Mesenchymal stem cell (in vitro differentiated cells and primary cell): ENCODE data around the gene GUCY2F.

Experiments used
- DNase-seq: peaks from one replicate; pipeline ENCODE4 v3.0.0-alpha.2; 2013
- H2AFZ ChIP-seq: one replicate; pipeline ENCODE4 v1.6.1; 2013; ENCODE audit warnings: low read depth, mild to moderate bottlenecking, control low read depth, inconsistent platforms, low read length, moderate library complexity
- H2AK5ac ChIP-seq: 2 replicates; pipeline ENCODE4 v1.6.1; 2013; ENCODE audit warnings: low read length, moderate library complexity, mild to moderate bottlenecking, inconsistent platforms; ENCODE audit not compliant: severe bottlenecking
- H2BK120ac ChIP-seq: one replicate; pipeline ENCODE4 v1.6.1; 2013; ENCODE audit warnings: low read depth, mild to moderate bottlenecking, inconsistent platforms, low read length, moderate library complexity
- H2BK12ac ChIP-seq, 2 experiments: one replicate each; pipeline ENCODE4 v1.6.1; 2013; ENCODE audit warnings: inconsistent platforms in 2 of 2, low read length in 2 of 2, mild to moderate bottlenecking in 2 of 2, moderate library complexity in 2 of 2, control low read depth in 1 of 2
- H2BK15ac ChIP-seq: one replicate; pipeline ENCODE4 v1.6.1; 2013; ENCODE audit warnings: mild to moderate bottlenecking, low read depth, inconsistent platforms; ENCODE audit not compliant: poor library complexity, severe bottlenecking
- H2BK5ac ChIP-seq: 2 replicates; pipeline ENCODE4 v1.6.1; 2013; ENCODE audit warnings: low read depth, mild to moderate bottlenecking, low read length, control low read depth, inconsistent platforms; ENCODE audit not compliant: poor library complexity, severe bottlenecking
- H3K14ac ChIP-seq, 2 experiments: one replicate each; pipeline ENCODE4 v1.6.1; 2013; ENCODE audit warnings: inconsistent platforms in 2 of 2, low read length in 2 of 2, control low read depth in 1 of 2, mild to moderate bottlenecking in 1 of 2, moderate library complexity in 1 of 2
- H3K18ac ChIP-seq, 2 experiments: one replicate each; pipeline ENCODE4 v1.6.1; 2013; ENCODE audit warnings: inconsistent platforms in 2 of 2, low read length in 2 of 2, control low read depth in 1 of 2, low read depth in 1 of 2, mild to moderate bottlenecking in 1 of 2
- H3K23ac ChIP-seq, 2 experiments: one replicate each; pipeline ENCODE4 v1.6.1; 2013; ENCODE audit warnings: inconsistent platforms in 2 of 2, low read length in 2 of 2, mild to moderate bottlenecking in 2 of 2, moderate library complexity in 2 of 2, control low read depth in 1 of 2
- H3K27ac ChIP-seq: 2 replicates; pipeline ENCODE4 v1.5.1; 2013; ENCODE audit warnings: mild to moderate bottlenecking, moderate library complexity, low read length, control low read depth, inconsistent platforms; ENCODE audit not compliant: poor library complexity, severe bottlenecking
- H3K27me3 ChIP-seq, 2 experiments: 2 replicates each; pipeline versions ENCODE4 v1.6.1 to v1.7.0; 2013; ENCODE audit warnings: low read length in 2 of 2, mild to moderate bottlenecking in 2 of 2, moderate library complexity in 2 of 2, control low read depth in 1 of 2, inconsistent platforms in 1 of 2; ENCODE audit not compliant: control insufficient read depth in 1 of 2, insufficient read depth in 1 of 2
- H3K36me3 ChIP-seq, 2 experiments: 2 replicates each; pipeline versions ENCODE4 v1.6.1 to v1.7.0; 2013; ENCODE audit warnings: low read length in 2 of 2, control low read depth in 1 of 2, inconsistent platforms in 1 of 2, low read depth in 1 of 2, mild to moderate bottlenecking in 1 of 2; ENCODE audit not compliant: insufficient read depth in 2 of 2, control insufficient read depth in 1 of 2
- H3K4ac ChIP-seq, 2 experiments: one replicate each; pipeline ENCODE4 v1.6.1; 2013; ENCODE audit warnings: inconsistent platforms in 2 of 2, low read length in 2 of 2, mild to moderate bottlenecking in 2 of 2, moderate library complexity in 2 of 2, control low read depth in 1 of 2, low read depth in 1 of 2
- H3K4me1 ChIP-seq: 2 replicates; pipeline ENCODE4 v1.6.1; 2013; ENCODE audit warnings: low read depth, low read length, control low read depth; ENCODE audit not compliant: control insufficient read depth, insufficient read depth
- H3K4me2 ChIP-seq: 2 replicates; pipeline ENCODE4 v1.6.1; 2013; ENCODE audit warnings: low read length, mild to moderate bottlenecking, inconsistent platforms; ENCODE audit not compliant: poor library complexity, severe bottlenecking
- H3K4me3 ChIP-seq, 2 experiments: 2 replicates each; pipeline versions ENCODE4 v1.5.1 to v1.7.0; 2013; ENCODE audit warnings: low read length in 2 of 2, mild to moderate bottlenecking in 2 of 2, control low read depth in 1 of 2, low read depth in 1 of 2; ENCODE audit not compliant: insufficient read depth in 1 of 2
- H3K79me1 ChIP-seq: replicated peaks from 2 replicates; pipeline ENCODE4 v1.6.1; 2013; ENCODE audit warnings: mild to moderate bottlenecking, control low read depth, low read length, inconsistent platforms; ENCODE audit not compliant: poor library complexity, severe bottlenecking
- H3K9ac ChIP-seq: 2 replicates; pipeline ENCODE4 v1.7.0; 2013; ENCODE audit warnings: mild to moderate bottlenecking, low read length, moderate library complexity
- H3K9me3 ChIP-seq: 2 replicates; pipeline ENCODE4 v1.7.0; 2013; ENCODE audit warnings: mild to moderate bottlenecking, low read length; ENCODE audit not compliant: control insufficient read depth
- H4K8ac ChIP-seq: one replicate; pipeline ENCODE4 v1.6.1; 2013; ENCODE audit warnings: inconsistent platforms, mild to moderate bottlenecking, low read length, moderate library complexity
- H4K91ac ChIP-seq: one replicate; pipeline ENCODE4 v1.6.1; 2013; ENCODE audit warnings: mild to moderate bottlenecking, low read length, inconsistent platforms
- WGBS: methylation state at CpG from one replicate; pipeline ENCODE4 v1.1.7; 2013; ENCODE audit warnings: mixed read lengths; 5-methylcytosine and 5-hydroxymethylcytosine counted together

The GUCY2F gene

DNA sequence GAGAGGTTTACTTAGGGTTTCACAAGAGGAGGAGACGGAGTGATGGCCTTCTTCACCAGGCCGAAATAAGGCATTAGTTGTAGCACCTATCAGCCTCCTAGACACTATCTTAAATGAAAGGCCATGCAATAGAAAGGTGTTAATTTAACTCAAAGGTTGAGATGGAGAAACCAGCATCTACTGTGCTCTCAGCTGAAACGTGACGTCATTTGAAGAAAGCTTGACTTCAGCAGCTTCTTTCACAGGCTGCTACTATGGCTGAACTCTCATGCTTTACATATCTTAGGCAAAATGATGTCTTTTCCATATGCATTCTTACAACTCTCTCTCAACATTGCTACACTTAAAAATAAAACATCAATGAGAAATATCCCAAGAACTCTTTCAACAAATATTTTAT is 99.6 kb downstream of the GUCY2F start:
- H2AK5ac ChIP-seq = no peak overlapping the region
- DNase-seq = no peak
- H2BK12ac ChIP-seq = no peak overlapping the region
- H2BK120ac ChIP-seq = no peak overlapping the region
- H4K91ac ChIP-seq = no peak overlapping the region
- H3K27ac ChIP-seq = no peak overlapping the region
- H3K79me1 ChIP-seq = no peaks in the 10 kb centered on the region
- H3K14ac ChIP-seq = no peak overlapping the region
- no peak overlapping the region for H2BK5ac ChIP-seq
- no peaks in the 10 kb centered on the region for H3K36me3 ChIP-seq
- H3K4me3 ChIP-seq = no peak overlapping the region
- no peak overlapping the region for H3K4me2 ChIP-seq
- H3K27me3 ChIP-seq = peaks cover 0 to 84% of the 10 kb centered on the region in 2 experiments
- WGBS = 96% methylated on average over 3 of the region's 4 CpGs
- H3K4me1 ChIP-seq = no peaks in the 10 kb centered on the region
- H2AFZ ChIP-seq = no peak overlapping the region
- H3K23ac ChIP-seq = no peak overlapping the region
- no peak overlapping the region for H2BK15ac ChIP-seq
- H3K9me3 ChIP-seq = no peaks in the 10 kb centered on the region
- H3K9ac ChIP-seq = no peak overlapping the region
- no peak overlapping the region for H3K18ac ChIP-seq
- no peak overlapping the region for H3K4ac ChIP-seq
- no peak overlapping the region for H4K8ac ChIP-seq

DNA sequence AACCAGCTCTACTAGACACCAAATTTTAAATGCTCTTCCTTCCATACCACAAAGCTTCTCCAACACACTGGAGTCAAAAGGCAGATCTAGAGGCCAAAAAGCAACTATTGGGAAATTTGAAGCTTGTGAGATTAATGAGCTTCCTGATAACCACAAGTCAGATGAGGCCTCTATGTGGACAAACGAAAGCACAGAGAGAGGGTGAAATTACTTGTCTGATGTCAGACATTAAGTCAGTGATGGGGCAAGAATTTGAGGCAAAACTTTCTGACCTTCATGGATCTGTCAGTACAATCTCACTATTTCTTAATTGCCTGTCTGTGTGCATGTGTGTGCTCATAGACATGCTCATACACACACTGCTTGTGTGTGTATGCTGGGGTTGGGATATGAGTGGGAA is 103.6 kb downstream of the GUCY2F start:
- Histone ChIP-seq H3K9me3 (no peaks in the 10 kb centered on the region), H3K9ac (no peak overlapping the region), H3K4me3 (no peak overlapping the region), H3K14ac (no peak overlapping the region), H2AK5ac (no peak overlapping the region), H3K4ac (no peak overlapping the region), H3K4me1 (no peaks in the 10 kb centered on the region), H2BK15ac (no peak overlapping the region), H2BK120ac (no peak overlapping the region), H2AFZ (no peak overlapping the region), H3K27me3 (peaks cover 0 to 73% of the 10 kb centered on the region in 2 experiments), H3K18ac (no peak overlapping the region), H3K27ac (no peak overlapping the region), H3K4me2 (no peak overlapping the region), H3K79me1 (no peaks in the 10 kb centered on the region), H2BK5ac (no peak overlapping the region), H4K8ac (no peak overlapping the region), H3K36me3 (no peaks in the 10 kb centered on the region), H3K23ac (no peak overlapping the region), H4K91ac (no peak overlapping the region), H2BK12ac (no peak overlapping the region)
- DNase-seq = no peak
- 71% methylated on average over 1 of the region's 1 CpG for WGBS

DNA sequence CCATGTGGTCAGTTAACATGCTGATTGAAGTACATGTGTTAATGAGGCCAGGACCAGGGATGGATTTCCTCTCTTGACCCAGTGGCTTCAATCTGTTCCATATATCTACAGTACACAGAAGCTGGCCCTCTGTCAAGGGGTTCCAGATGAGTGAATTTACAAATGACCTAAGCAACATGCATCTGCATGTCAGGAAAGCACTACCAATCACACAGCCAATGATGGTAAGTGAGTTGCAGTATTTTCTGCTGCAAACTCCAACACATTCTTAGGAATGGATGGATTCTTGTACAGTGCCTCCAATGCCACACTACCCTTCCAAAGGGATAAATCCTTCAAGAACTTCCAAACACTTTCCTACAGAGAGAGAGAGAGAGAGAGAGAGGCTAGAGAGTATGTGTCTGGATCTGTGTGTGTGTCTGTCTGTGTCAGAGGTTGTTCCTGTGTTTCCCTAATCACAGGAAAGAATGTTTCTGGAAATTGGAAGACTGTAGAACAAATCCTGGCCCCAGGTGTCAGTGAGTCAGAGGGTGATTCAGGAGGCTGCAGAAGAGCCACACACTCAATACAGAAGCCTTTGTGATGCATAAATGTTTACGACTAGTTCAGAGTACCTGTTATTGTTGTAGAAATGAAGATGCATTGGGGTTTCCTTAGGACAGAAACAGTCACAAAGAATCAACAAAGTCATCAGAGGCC is 107.5 kb downstream of the GUCY2F start:
- DNase-seq = no peak
- H2BK120ac ChIP-seq = no peak overlapping the region
- peaks cover 0 to 41% of the 10 kb centered on the region in 2 experiments for H3K27me3 ChIP-seq
- no peak overlapping the region for H3K4ac ChIP-seq
- no peak overlapping the region for H4K91ac ChIP-seq
- H3K4me2 ChIP-seq = no peak overlapping the region
- H3K79me1 ChIP-seq = no peaks in the 10 kb centered on the region
- H4K8ac ChIP-seq = no peak overlapping the region
- 25% methylated on average over 1 of the region's 1 CpG for whole genome bisulfite sequencing
- H3K27ac ChIP-seq = no peak overlapping the region
- H3K18ac ChIP-seq = no peak overlapping the region
- H3K4me3 ChIP-seq = no peak overlapping the region
- H3K9me3 ChIP-seq = no peaks in the 10 kb centered on the region
- no peak overlapping the region for H2BK12ac ChIP-seq
- no peak overlapping the region for H3K23ac ChIP-seq
- no peak overlapping the region for H2BK5ac ChIP-seq
- no peaks in the 10 kb centered on the region for H3K36me3 ChIP-seq
- no peaks in the 10 kb centered on the region for H3K4me1 ChIP-seq
- H2BK15ac ChIP-seq = no peak overlapping the region
- no peak overlapping the region for H2AK5ac ChIP-seq
- H3K9ac ChIP-seq = no peak overlapping the region
- H2AFZ ChIP-seq = no peak overlapping the region
- no peak overlapping the region for H3K14ac ChIP-seq

DNA sequence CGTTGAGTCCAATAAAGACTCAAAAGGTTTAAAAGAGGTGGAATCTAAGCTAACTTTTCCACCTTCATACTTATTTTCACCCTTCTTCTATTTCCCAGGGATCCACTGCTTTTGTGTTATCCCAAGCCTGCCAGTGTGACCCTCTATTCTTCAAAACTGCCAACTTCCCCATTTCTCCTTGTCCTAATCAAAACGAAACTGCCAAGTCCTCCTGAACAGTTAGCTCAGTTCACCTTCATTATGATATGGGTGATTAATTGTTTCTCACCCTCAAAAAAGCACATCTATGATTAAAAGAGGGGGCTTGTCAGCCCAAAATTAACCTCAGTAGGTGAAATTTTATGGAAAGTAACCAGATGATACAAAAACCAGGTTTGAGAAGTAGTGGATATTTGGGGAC is 108.4 kb downstream of the GUCY2F start:
- Histone ChIP-seq H2BK120ac (no peak overlapping the region), H3K79me1 (no peaks in the 10 kb centered on the region), H3K36me3 (no peaks in the 10 kb centered on the region), H3K18ac (no peak overlapping the region), H3K4me1 (no peaks in the 10 kb centered on the region), H2BK5ac (no peak overlapping the region), H3K27ac (no peak overlapping the region), H2BK12ac (no peak overlapping the region), H2AFZ (no peak overlapping the region), H3K4me3 (no peak overlapping the region), H3K9ac (no peak overlapping the region), H3K4ac (no peak overlapping the region), H3K9me3 (no peaks in the 10 kb centered on the region), H4K8ac (no peak overlapping the region), H3K4me2 (no peak overlapping the region), H3K14ac (no peak overlapping the region), H3K27me3 (peaks cover 0 to 43% of the 10 kb centered on the region in 2 experiments), H3K23ac (no peak overlapping the region), H2AK5ac (no peak overlapping the region), H4K91ac (no peak overlapping the region), H2BK15ac (no peak overlapping the region)
- 100% methylated on average over 1 of the region's 2 CpGs for WGBS
- no peak for DNase-seq
